ENCODE results near the gene GPC5. TPM values are rescaled to one million over a fixed set of nuclear protein-coding genes. Genes with fewer than 3 reads are reported as not detected.
"Not testable (repeated sequence)": the region's sequence is repeated elsewhere in the genome, so short reads cannot be mapped to it uniquely, and the experiment has no call there.

GPC5 gene
- total and polyA plus RNA-seq, 4 donors = 0.51 to 22.4 (median 2.0) TPM

- Histone ChIP-seq H3K36me3 (ENCODE audit: control insufficient read depth in 4 of 4, insufficient read depth in 3 of 4, low read depth in 1 of 4, low read length in 3 of 4) (no peaks in the 10 kb centered on the region), H3K9me3 (ENCODE audit: control insufficient read depth in 4 of 4, low read length in 3 of 4) (no peaks in the 10 kb centered on the region), H3K27me3 (ENCODE audit: control insufficient read depth in 4 of 4, insufficient read depth in 4 of 4, low read length in 3 of 4) (no peaks in the 10 kb centered on the region), H3K27ac (ENCODE audit: low read depth in 1 of 2, low read length in 2 of 2) (no peak overlapping the region), H3K4me1 (ENCODE audit: control insufficient read depth in 4 of 4, insufficient read depth in 4 of 4, low read length in 3 of 4) (no peaks in the 10 kb centered on the region), H3K4me3 (ENCODE audit: low read depth in 1 of 3, low read length in 3 of 3) (no peak overlapping the region), H3K9ac (ENCODE audit: low read depth in 1 of 2, low read length in 2 of 2) (no peak overlapping the region)
- TF ChIP-seq EGR1 (IDR thresholded peaks at IDR 0.05; ENCODE audit: low read depth in 2 of 2) (no peak), RXRA (IDR thresholded peaks at IDR 0.05) (no peak), SP1 (IDR thresholded peaks at IDR 0.05) (no peak)
- WGBS = 85% methylated on average over 1 of the region's 1 CpG
- no peak for DNase-seq (ENCODE audit: low spot score)
Measured at GRCh38 chr13:92270990-92271389, 872.6 kb downstream of the GPC5 start.

GRCh38 chr13:92272177-92272576 lies 873.8 kb downstream of the GPC5 start:
- Histone ChIP-seq H3K27ac (ENCODE audit: low read depth in 1 of 2, low read length in 2 of 2) (no peak overlapping the region), H3K9ac (ENCODE audit: low read depth in 1 of 2, low read length in 2 of 2) (no peak overlapping the region), H3K9me3 (ENCODE audit: control insufficient read depth in 4 of 4, low read length in 3 of 4) (no peaks in the 10 kb centered on the region), H3K4me1 (ENCODE audit: control insufficient read depth in 4 of 4, insufficient read depth in 4 of 4, low read length in 3 of 4) (no peaks in the 10 kb centered on the region), H3K4me3 (ENCODE audit: low read depth in 1 of 3, low read length in 3 of 3) (no peak overlapping the region), H3K27me3 (ENCODE audit: control insufficient read depth in 4 of 4, insufficient read depth in 4 of 4, low read length in 3 of 4) (no peaks in the 10 kb centered on the region), H3K36me3 (ENCODE audit: control insufficient read depth in 4 of 4, insufficient read depth in 3 of 4, low read depth in 1 of 4, low read length in 3 of 4) (no peaks in the 10 kb centered on the region)
- TF ChIP-seq HNF4G (IDR thresholded peaks at IDR 0.05) (no peak), REST (IDR thresholded peaks at IDR 0.05) (no peak)
- 95% methylated on average over 1 of the region's 1 CpG for WGBS
- no peak for DNase-seq (ENCODE audit: low spot score)

- not testable (repeated sequence) for H3K9ac ChIP-seq (ENCODE audit: low read depth in 1 of 2, low read length in 2 of 2); H3K4me1 ChIP-seq (ENCODE audit: control insufficient read depth in 4 of 4, insufficient read depth in 4 of 4, low read length in 3 of 4); H3K27me3 ChIP-seq (ENCODE audit: control insufficient read depth in 4 of 4, insufficient read depth in 4 of 4, low read length in 3 of 4); H3K4me3 ChIP-seq (ENCODE audit: low read depth in 1 of 3, low read length in 3 of 3); H3K9me3 ChIP-seq (ENCODE audit: control insufficient read depth in 4 of 4, low read length in 3 of 4); H3K36me3 ChIP-seq (ENCODE audit: control insufficient read depth in 4 of 4, insufficient read depth in 3 of 4, low read depth in 1 of 4, low read length in 3 of 4); H3K27ac ChIP-seq (ENCODE audit: low read depth in 1 of 2, low read length in 2 of 2); DNase-seq (ENCODE audit: low spot score)
- WGBS = 86% methylated on average over 8 of the region's 8 CpGs
Measured at GRCh38 chr13:92280986-92281385, 882.6 kb downstream of the GPC5 start.

- not testable (repeated sequence) for H3K4me3 ChIP-seq (ENCODE audit: low read depth in 1 of 3, low read length in 3 of 3); H3K36me3 ChIP-seq (ENCODE audit: control insufficient read depth in 4 of 4, insufficient read depth in 3 of 4, low read depth in 1 of 4, low read length in 3 of 4); H3K9ac ChIP-seq (ENCODE audit: low read depth in 1 of 2, low read length in 2 of 2); H3K9me3 ChIP-seq (ENCODE audit: control insufficient read depth in 4 of 4, low read length in 3 of 4); DNase-seq (ENCODE audit: low spot score); H3K4me1 ChIP-seq (ENCODE audit: control insufficient read depth in 4 of 4, insufficient read depth in 4 of 4, low read length in 3 of 4); H3K27ac ChIP-seq (ENCODE audit: low read depth in 1 of 2, low read length in 2 of 2); H3K27me3 ChIP-seq (ENCODE audit: control insufficient read depth in 4 of 4, insufficient read depth in 4 of 4, low read length in 3 of 4)
- WGBS = 96% methylated on average over 29 of the region's 29 CpGs
Measured at GRCh38 chr13:92290718-92291307, 892.4 kb downstream of the GPC5 start.

GRCh38 chr13:92294533-92294932 lies 896.1 kb downstream of the GPC5 start:
- not testable (repeated sequence) for H3K9ac ChIP-seq (ENCODE audit: low read depth in 1 of 2, low read length in 2 of 2); H3K27ac ChIP-seq (ENCODE audit: low read depth in 1 of 2, low read length in 2 of 2); H3K27me3 ChIP-seq (ENCODE audit: control insufficient read depth in 4 of 4, insufficient read depth in 4 of 4, low read length in 3 of 4); H3K4me3 ChIP-seq (ENCODE audit: low read depth in 1 of 3, low read length in 3 of 3); H3K9me3 ChIP-seq (ENCODE audit: control insufficient read depth in 4 of 4, low read length in 3 of 4); H3K4me1 ChIP-seq (ENCODE audit: control insufficient read depth in 4 of 4, insufficient read depth in 4 of 4, low read length in 3 of 4); H3K36me3 ChIP-seq (ENCODE audit: control insufficient read depth in 4 of 4, insufficient read depth in 3 of 4, low read depth in 1 of 4, low read length in 3 of 4); DNase-seq (ENCODE audit: low spot score)
- 89% methylated on average over 5 of the region's 5 CpGs for WGBS

GRCh38 chr13:92296154-92296671 lies 897.8 kb downstream of the GPC5 start:
- H3K4me3 ChIP-seq (ENCODE audit: low read depth in 1 of 3, low read length in 3 of 3); H3K27ac ChIP-seq (ENCODE audit: low read depth in 1 of 2, low read length in 2 of 2); H3K9me3 ChIP-seq (ENCODE audit: control insufficient read depth in 4 of 4, low read length in 3 of 4); H3K36me3 ChIP-seq (ENCODE audit: control insufficient read depth in 4 of 4, insufficient read depth in 3 of 4, low read depth in 1 of 4, low read length in 3 of 4); H3K9ac ChIP-seq (ENCODE audit: low read depth in 1 of 2, low read length in 2 of 2); H3K4me1 ChIP-seq (ENCODE audit: control insufficient read depth in 4 of 4, insufficient read depth in 4 of 4, low read length in 3 of 4); DNase-seq (ENCODE audit: low spot score); H3K27me3 ChIP-seq (ENCODE audit: control insufficient read depth in 4 of 4, insufficient read depth in 4 of 4, low read length in 3 of 4): not testable (repeated sequence)
- 89% methylated on average over 3 of the region's 3 CpGs for WGBS
